GM12801 (cell line): ENCODE data around the gene ANAPC10.

ENCODE experiments used
- TF ChIP-seq, protein P1 (sequence below): IDR thresholded peaks from one replicate; pipeline ENCODE4 v1.5.1; 2011; ENCODE audit warnings: control low read depth; ENCODE audit not compliant: insufficient read length; ENCODE audit errors: extremely low read depth

ANAPC10 gene

DNA sequence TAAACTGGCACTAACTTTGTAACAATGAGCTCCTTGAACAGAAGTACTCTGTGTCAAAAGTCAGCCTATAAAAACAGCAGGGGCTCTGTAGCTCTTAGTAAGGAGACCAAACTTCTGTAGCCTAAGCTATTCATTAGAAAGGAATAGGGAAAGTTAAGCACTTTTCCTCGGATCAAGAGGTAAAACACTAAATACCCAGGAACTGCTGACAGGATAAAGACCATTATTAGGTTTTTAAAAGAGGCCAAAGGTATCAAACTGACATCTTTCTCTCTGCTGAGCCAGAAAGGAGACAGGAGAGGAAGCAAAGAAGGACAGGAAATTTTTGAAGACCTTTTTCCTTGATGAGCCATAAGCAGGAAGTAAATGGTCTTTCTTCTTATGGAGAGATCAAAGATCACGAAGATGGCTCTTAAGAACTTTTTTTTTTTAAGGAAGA lies 31.9 kb downstream of the ANAPC10 start:
- TF ChIP-seq, protein P1, sequence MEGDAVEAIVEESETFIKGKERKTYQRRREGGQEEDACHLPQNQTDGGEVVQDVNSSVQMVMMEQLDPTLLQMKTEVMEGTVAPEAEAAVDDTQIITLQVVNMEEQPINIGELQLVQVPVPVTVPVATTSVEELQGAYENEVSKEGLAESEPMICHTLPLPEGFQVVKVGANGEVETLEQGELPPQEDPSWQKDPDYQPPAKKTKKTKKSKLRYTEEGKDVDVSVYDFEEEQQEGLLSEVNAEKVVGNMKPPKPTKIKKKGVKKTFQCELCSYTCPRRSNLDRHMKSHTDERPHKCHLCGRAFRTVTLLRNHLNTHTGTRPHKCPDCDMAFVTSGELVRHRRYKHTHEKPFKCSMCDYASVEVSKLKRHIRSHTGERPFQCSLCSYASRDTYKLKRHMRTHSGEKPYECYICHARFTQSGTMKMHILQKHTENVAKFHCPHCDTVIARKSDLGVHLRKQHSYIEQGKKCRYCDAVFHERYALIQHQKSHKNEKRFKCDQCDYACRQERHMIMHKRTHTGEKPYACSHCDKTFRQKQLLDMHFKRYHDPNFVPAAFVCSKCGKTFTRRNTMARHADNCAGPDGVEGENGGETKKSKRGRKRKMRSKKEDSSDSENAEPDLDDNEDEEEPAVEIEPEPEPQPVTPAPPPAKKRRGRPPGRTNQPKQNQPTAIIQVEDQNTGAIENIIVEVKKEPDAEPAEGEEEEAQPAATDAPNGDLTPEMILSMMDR: no peak

DNA sequence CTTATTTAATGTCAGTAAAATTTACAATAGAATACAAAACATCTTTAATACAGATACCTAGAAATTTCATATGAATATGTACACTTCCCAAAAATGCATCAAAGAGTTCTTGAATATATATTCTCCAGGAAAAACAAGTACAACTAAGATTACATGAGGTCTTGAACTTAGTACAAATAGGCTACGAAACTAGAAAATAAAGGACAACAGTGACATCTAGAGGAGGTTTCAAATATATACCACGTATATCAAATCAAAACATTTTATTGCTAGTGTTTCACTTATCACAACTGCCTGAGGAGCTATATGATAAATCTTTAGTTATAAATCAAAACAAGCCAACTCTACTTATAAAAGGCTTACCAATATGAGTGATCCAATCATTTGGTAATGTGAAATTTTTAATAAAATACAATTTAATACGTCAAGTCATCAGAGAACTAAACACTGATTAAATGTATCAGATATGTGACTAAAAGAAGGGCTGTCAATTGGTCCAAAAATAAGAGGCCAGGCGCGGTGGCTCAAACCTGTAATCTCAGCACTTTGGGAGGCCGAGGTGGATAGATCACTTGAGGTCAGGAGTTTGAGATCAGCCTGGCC lies 36.6 kb downstream of the ANAPC10 start:
- TF ChIP-seq, protein P1: no peak

DNA sequence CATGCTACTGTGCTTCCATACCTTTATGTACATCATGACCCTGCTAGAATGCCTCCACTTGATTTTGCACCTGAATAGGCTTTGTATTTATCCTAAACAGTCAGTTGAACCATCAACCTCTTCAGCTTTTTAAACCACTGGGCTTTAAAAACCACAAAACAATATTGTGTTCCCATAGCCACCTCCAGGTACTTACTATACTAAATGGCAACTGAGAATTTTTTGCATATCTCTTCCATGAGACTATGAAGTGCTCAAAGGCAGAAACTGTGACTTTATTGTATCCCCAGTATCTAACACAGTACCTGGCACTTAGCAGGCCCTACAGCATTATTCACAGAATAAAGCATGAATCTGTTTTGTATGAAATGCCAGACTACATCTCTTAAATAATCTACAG lies 39.7 kb downstream of the ANAPC10 start:
- TF ChIP-seq, protein P1: no peak

DNA sequence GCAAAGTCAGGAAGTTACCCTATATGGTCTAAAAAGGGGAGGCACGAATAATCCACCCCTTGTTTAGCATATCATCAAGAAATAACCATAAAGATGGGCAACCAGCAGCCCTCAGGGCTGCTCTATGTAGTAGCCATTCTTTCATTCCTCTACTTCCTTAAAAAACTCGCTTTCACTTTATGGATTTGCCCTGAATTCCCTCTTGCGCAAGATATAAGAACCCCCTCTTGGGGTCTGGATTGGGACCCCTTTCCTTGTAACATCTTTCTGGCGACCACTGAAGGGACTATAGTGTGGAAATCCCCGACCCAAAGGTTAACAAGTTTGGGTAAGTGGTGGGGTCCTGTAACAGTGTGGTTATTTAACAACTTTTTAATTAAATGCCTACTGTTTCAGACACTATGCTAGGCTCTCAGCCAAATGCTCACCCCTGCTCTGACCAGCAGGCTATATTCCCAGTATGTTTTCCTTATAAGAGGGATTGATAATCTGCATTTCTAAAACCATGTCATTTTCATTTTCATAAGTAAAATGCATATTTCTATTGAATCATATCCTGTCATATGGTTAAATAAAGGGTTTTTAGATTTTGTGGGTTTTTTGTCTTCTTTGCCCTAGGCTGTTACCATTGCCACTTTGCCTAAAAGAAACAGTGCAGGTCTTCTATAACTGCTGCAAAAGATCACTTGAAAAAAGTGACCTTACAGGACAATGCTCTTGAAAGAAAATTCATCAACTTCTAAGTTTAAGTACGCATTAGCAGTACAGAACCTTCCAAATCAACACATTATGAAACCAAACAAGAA lies 41.5 kb downstream of the ANAPC10 start:
- TF ChIP-seq, protein P1: no peak

DNA sequence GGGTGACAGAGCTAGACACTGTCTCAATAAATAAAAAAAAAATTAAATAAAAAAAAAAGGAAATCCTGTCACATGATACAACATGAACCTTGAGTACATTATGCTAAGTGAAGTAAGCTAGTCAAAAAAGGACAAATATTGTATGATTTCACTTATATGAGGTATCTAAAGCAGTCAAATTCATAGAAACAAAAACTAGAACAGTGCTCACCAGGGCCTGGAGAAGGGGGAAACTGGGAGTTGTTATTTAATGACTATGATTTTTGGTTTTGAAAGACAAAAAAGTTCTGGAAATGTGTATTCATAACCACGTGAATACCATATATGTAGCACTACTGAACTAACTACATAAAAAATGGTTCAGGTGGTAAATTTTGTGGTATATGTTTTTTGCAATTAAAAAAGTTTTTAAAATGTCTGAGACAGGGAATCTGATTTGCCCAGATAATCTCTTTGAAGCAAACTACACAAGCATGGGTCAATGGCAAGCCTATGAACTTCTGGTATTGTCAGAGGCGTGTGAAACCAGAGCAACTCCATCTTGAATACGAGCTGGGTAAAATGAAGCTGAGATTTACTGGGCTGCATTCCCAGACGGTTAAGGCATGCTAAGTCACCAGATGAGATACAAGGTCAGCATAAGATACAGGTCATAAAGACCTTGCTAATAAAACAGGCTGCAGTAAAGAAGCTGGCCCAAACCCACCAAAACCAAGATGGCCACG lies 42.3 kb downstream of the ANAPC10 start:
- TF ChIP-seq, protein P1: no peak

DNA sequence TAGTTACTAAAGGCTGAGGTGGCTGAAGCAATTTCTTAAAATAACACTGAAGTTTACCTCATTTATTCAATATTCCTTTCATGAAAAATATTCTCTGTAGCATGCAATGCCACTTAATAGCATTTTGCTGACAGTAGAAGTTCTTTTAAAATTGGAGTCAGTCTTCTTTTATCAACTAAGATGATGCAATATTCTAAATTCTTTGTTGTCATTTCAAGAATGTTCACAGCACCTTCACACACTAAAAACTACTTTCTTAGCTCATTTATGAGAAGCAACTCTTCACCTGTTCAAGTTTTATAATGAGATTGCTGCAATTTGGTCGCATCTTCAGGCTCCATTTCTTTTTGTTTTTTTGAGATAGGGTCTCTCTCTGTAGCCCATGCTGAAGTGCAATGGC lies 48.8 kb downstream of the ANAPC10 start:
- TF ChIP-seq, protein P1: no peak

DNA sequence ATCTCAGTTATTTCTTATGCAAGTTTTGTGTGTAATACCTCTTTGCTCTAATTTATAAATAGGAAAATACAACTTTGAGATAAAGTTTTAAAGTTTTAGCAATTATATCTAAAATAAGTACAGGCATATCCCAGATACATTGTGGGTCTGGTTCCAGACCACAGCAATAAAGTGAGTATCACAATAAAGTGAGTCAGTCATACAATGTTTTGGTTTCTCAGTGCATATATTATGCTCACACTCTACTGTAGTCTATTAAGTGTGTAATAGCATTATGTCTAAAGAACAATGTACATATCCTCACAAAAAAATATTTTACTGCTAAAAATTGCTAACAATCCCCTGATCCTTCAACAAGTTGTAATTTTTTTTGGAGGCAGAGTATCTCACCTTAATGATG lies 49.2 kb downstream of the ANAPC10 start:
- TF ChIP-seq, protein P1: no peak
